ENCODE results near the gene SSMEM1. TPM values are rescaled to one million over a fixed set of nuclear protein-coding genes. Genes with fewer than 3 reads are reported as not detected.

SSMEM1 gene
- total and polyA plus RNA-seq, 9 of the 15 experiments (the other 6 are each of a cell fraction or from before 2014, with no cell fraction given) = 0.10 to 0.28 (median 0.18) TPM; not detected in 4

DNA sequence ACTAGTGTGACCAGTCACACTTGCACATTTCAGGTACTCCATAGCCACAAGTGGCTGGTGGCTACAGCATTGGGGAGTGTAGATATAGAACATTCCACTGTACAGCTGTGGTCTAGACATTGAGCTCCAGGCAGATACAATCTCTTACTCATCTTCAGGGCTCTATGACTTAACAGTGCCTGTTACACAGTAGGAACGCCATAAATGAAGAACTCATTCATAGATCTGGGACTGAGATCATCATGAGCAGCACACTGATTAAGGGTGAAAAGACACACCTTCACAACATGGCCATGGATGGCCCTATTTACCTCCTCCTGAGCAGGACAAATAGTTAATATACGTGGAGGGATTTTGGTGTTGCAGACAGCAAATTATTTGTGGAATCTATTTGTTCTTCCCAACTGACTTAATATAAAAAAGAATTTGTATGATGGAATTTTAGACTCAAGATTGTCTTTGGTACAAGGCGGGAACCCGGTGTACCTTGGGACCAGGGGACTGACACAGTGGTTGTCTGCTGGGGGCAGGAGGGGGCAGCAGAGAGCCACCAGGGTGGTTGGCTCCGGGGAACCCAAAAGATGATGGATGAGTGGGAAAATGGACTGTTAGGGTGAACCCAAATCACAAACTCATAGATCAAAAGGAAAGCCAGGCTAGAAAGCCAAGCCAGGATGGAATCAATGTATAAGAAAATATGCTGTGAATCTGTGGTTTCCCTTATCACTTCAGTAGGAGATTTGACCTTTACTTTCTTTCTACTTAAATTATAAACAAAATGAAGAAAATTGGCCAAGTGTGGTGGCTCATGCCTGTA, 34.7 kb downstream of the SSMEM1 start (continued):
- TF ChIP-seq, protein P1, sequence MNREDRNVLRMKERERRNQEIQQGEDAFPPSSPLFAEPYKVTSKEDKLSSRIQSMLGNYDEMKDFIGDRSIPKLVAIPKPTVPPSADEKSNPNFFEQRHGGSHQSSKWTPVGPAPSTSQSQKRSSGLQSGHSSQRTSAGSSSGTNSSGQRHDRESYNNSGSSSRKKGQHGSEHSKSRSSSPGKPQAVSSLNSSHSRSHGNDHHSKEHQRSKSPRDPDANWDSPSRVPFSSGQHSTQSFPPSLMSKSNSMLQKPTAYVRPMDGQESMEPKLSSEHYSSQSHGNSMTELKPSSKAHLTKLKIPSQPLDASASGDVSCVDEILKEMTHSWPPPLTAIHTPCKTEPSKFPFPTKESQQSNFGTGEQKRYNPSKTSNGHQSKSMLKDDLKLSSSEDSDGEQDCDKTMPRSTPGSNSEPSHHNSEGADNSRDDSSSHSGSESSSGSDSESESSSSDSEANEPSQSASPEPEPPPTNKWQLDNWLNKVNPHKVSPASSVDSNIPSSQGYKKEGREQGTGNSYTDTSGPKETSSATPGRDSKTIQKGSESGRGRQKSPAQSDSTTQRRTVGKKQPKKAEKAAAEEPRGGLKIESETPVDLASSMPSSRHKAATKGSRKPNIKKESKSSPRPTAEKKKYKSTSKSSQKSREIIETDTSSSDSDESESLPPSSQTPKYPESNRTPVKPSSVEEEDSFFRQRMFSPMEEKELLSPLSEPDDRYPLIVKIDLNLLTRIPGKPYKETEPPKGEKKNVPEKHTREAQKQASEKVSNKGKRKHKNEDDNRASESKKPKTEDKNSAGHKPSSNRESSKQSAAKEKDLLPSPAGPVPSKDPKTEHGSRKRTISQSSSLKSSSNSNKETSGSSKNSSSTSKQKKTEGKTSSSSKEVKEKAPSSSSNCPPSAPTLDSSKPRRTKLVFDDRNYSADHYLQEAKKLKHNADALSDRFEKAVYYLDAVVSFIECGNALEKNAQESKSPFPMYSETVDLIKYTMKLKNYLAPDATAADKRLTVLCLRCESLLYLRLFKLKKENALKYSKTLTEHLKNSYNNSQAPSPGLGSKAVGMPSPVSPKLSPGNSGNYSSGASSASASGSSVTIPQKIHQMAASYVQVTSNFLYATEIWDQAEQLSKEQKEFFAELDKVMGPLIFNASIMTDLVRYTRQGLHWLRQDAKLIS (CRISPR knock-in tag; IDR thresholded peaks at IDR 0.05) = 0 out of 2 replicates have a peak, but pooled peaks have one; percentile 32
- no peak for TF ChIP-seq ZNF224 (CRISPR knock-in tag; IDR thresholded peaks at IDR 0.05)
- TF ChIP-seq ZBTB17 (CRISPR knock-in tag; IDR thresholded peaks at IDR 0.05) = no peak
- TF ChIP-seq MCM7 (IDR thresholded peaks at IDR 0.05) = no peak
- peak; percentile 77 to 78; a peak in 3 of 4 replicates for TF ChIP-seq FOXK2 (conservative IDR thresholded peaks at IDR 0.05 in 1 of 2, IDR thresholded peaks at IDR 0.05 in 1 of 2; ENCODE audit: low read depth in 2 of 2)
- no peak for TF ChIP-seq PTBP1 (IDR thresholded peaks at IDR 0.05; ENCODE audit: low read depth, low read length)
- TF ChIP-seq, protein P2, sequence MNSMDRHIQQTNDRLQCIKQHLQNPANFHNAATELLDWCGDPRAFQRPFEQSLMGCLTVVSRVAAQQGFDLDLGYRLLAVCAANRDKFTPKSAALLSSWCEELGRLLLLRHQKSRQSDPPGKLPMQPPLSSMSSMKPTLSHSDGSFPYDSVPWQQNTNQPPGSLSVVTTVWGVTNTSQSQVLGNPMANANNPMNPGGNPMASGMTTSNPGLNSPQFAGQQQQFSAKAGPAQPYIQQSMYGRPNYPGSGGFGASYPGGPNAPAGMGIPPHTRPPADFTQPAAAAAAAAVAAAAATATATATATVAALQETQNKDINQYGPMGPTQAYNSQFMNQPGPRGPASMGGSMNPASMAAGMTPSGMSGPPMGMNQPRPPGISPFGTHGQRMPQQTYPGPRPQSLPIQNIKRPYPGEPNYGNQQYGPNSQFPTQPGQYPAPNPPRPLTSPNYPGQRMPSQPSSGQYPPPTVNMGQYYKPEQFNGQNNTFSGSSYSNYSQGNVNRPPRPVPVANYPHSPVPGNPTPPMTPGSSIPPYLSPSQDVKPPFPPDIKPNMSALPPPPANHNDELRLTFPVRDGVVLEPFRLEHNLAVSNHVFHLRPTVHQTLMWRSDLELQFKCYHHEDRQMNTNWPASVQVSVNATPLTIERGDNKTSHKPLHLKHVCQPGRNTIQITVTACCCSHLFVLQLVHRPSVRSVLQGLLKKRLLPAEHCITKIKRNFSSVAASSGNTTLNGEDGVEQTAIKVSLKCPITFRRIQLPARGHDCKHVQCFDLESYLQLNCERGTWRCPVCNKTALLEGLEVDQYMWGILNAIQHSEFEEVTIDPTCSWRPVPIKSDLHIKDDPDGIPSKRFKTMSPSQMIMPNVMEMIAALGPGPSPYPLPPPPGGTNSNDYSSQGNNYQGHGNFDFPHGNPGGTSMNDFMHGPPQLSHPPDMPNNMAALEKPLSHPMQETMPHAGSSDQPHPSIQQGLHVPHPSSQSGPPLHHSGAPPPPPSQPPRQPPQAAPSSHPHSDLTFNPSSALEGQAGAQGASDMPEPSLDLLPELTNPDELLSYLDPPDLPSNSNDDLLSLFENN (IDR thresholded peaks at IDR 0.05; ENCODE audit: low read depth in 2 of 2, low read length in 2 of 2) = no peak
- TF ChIP-seq, protein P3, sequence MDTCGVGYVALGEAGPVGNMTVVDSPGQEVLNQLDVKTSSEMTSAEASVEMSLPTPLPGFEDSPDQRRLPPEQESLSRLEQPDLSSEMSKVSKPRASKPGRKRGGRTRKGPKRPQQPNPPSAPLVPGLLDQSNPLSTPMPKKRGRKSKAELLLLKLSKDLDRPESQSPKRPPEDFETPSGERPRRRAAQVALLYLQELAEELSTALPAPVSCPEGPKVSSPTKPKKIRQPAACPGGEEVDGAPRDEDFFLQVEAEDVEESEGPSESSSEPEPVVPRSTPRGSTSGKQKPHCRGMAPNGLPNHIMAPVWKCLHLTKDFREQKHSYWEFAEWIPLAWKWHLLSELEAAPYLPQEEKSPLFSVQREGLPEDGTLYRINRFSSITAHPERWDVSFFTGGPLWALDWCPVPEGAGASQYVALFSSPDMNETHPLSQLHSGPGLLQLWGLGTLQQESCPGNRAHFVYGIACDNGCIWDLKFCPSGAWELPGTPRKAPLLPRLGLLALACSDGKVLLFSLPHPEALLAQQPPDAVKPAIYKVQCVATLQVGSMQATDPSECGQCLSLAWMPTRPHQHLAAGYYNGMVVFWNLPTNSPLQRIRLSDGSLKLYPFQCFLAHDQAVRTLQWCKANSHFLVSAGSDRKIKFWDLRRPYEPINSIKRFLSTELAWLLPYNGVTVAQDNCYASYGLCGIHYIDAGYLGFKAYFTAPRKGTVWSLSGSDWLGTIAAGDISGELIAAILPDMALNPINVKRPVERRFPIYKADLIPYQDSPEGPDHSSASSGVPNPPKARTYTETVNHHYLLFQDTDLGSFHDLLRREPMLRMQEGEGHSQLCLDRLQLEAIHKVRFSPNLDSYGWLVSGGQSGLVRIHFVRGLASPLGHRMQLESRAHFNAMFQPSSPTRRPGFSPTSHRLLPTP (IDR thresholded peaks at IDR 0.05; ENCODE audit: borderline replicate concordance, extremely low read depth, insufficient read length) = no peak
- no peak for TF ChIP-seq TAF1 (IDR thresholded peaks at IDR 0.05; ENCODE audit: control insufficient read depth, extremely low read depth, insufficient read depth, low read length, severe bottlenecking)
- TF ChIP-seq, protein P4, sequence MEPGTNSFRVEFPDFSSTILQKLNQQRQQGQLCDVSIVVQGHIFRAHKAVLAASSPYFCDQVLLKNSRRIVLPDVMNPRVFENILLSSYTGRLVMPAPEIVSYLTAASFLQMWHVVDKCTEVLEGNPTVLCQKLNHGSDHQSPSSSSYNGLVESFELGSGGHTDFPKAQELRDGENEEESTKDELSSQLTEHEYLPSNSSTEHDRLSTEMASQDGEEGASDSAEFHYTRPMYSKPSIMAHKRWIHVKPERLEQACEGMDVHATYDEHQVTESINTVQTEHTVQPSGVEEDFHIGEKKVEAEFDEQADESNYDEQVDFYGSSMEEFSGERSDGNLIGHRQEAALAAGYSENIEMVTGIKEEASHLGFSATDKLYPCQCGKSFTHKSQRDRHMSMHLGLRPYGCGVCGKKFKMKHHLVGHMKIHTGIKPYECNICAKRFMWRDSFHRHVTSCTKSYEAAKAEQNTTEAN (CRISPR knock-in tag; IDR thresholded peaks at IDR 0.05) = no peak
- no peak for TF ChIP-seq CAMTA2 (CRISPR knock-in tag; conservative IDR thresholded peaks at IDR 0.05)
- TF ChIP-seq, protein P5, sequence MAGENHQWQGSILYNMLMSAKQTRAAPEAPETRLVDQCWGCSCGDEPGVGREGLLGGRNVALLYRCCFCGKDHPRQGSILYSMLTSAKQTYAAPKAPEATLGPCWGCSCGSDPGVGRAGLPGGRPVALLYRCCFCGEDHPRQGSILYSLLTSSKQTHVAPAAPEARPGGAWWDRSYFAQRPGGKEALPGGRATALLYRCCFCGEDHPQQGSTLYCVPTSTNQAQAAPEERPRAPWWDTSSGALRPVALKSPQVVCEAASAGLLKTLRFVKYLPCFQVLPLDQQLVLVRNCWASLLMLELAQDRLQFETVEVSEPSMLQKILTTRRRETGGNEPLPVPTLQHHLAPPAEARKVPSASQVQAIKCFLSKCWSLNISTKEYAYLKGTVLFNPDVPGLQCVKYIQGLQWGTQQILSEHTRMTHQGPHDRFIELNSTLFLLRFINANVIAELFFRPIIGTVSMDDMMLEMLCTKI (IDR thresholded peaks at IDR 0.05; ENCODE audit: partially characterized antibody) = no peak
- TF ChIP-seq MAFK (IDR thresholded peaks at IDR 0.05; ENCODE audit: low read length) = no peak
